Myocyte (in vitro differentiated cells): ENCODE measurements around the gene GDAP1L1. TPM values are rescaled to one million over a fixed set of nuclear protein-coding genes. Genes with fewer than 3 reads are reported as not detected.
"Not testable (repeated sequence)": the region's sequence is repeated elsewhere in the genome, so short reads cannot be mapped to it uniquely, and the experiment has no call there.

Source experiments
- DNase-seq: peaks from one replicate; pipeline ENCODE4 v3.0.0-alpha.2; 2012; ENCODE audit warnings: low read depth
- total RNA-seq: library from RNA; depleted of rRNA; stranded (reverse); fragments of >200 nt; gene quantifications from 2 replicates; pipeline ENCODE4 v1.2.3, GENCODE V29; 2014

Gene GDAP1L1
- total RNA-seq, 1 donor from 2014 or later: 0.11 TPM

DNA sequence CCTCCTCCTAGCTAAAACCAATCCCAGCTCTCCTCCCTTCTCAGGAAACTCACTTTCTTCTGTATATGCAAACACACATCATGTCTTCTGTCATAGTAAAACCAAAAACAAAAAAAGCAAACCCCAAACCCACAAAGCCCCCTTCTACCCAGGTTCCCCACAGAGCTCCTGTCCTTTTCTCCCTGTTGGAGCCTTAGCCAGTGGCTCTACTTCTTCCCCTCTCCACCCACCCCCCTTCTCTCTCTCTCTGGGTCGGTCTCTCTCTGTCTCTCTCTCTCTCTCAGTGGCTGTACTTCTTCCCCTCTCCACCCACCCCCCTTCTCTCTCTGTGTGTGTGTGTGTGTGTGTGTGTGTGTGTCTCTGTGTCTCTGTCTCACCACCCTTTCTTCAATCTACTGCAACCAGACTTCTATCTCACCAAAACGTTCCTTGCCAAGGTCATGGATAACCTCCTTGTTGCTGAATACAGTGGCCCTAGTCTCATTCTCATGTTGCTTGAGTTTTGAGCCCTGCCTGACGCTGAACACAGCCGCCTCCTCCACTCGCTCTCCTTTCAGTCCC, 27.9 kb upstream of the GDAP1L1 start:
- no peak for DNase-seq

DNA sequence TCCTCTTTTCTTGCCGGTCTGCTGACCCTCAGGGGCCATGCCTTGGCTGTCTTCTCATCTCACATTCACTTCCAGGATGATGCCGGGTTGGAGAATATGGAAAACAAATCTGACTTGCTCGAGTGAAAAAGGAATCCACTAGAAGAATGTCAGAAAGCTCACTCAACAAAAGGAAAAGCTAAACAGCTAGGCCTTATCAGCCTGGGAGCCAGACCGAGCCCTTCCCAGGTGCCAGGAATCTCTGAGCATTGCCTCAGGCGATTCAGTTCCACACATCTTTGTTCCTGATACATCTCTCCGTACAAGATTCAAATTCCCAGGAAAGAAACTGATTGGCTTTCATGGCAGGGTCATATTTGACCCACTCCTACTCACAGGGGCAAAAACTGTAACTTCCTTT, 27.3 kb upstream of the GDAP1L1 start:
- no peak for DNase-seq

DNA sequence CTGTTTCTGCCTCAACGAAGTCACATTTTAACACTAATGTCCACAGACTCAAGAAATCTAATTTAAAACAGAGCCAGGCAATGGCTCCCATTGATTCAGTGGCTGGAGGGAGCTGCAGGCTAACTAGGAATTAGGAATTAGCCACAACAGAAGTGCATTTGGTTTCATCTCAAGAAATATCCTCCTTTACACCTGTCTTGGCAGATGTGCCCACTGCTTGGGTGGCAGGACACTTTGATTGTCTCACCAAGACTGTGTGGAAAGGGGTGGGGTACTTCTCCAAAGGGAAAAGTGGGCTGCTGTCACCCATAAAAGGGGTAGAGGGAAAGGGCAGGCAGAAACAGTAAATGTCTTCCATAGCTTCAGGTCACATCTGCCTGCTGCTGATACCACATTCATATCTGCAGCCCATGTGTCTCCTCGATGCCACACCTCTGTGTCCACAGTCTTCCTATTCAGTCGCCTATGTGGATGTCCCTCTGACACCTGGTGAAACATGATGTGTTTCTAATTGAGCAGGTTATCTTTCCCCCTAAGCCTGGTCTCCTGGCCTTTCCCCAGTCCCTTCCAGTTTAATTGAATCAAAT, 25.6 kb upstream of the GDAP1L1 start:
- no peak for DNase-seq

DNA sequence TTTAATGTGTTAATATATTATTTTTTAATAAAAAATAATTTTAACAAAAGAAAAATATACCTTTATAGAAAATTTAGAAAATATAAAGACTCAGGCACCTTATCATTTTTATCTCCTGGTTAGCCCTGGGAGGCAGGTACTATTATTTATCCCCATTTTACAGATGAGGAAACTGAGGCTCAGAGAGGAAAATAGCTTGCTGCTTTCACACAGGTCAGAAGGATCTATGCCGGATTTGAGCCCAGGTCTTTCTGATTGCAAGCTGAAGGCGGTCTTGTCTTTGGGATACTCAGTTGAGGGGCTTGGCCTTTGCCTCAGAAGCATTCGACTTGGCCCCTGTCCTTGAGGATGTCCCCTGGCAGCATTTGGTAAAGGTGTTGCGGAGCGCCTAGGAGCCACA, 25.1 kb upstream of the GDAP1L1 start:
- no peak for DNase-seq

DNA sequence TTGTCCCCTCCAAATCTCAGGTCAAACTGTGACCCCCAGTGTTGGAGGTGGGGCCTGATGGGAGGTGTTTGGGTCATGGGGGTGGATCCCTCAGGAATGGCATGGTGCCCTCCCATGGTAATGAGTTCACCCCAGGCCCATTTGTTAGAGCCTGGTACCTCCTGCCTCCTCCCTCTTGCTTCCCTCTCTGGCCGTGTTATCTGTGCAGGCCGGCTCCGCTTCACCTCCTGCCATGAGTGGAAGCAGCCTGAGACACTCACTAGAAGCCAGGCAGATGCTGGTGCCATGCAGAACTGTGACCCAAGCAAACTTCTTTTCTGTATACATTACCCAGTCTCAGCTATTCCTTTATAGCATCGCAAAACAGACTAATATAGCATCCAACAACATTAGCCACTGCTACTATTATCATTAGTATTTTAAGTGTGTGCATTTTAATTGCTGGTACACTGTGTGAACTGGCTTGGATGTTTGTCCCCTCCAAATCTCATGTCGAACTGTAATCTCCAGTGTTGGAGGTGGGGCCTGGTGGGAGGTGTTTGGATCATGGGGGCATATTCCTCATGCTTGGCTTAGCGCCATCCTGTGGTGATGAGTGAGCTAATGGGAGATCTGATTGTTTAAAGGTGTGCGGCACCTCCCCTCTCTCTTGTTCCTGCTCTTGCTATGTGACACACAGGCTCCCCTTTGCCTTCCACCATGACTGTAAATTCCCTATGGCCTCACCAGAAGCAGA, 24.3 kb upstream of the GDAP1L1 start:
- no peak for DNase-seq

DNA sequence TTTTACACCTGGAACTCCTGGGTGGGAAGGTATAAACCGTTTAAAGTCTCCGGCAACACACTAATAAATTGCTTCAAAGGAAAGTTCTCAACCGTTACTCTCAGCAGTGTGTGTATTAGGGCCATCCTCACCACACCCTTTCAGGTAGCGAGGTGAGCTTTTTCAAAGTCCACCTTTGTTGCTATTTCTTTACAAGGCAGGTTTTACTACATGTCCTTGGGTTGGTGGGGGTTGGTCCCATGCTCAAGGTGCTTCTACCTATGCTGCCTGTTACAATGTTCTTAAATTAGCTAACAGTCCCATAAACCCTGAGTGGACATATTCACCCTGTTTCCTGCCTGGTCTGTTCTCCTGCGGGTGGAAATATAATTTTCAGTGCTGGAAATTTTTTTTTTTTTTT, 23.4 kb upstream of the GDAP1L1 start:
- no peak for DNase-seq

DNA sequence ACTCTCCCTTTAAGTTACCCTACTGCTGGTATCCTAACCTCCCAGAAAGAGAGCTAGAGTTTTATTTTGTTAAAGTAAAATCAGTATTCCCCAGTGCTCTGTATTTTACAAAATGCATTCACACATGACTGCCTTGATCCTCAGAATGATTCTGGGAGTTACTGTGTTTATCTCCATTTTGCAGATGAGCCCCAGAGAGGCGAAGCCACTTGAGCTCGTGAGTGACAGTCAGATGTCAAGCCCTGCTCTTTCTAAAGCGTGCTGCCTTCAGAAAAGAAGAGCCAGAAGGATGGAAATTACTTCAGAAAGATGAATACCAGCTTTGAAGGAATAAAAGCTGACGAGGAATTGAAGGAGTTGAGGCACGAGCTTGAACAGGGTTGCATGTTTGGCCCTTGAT, 22.5 kb upstream of the GDAP1L1 start:
- no peak for DNase-seq

DNA sequence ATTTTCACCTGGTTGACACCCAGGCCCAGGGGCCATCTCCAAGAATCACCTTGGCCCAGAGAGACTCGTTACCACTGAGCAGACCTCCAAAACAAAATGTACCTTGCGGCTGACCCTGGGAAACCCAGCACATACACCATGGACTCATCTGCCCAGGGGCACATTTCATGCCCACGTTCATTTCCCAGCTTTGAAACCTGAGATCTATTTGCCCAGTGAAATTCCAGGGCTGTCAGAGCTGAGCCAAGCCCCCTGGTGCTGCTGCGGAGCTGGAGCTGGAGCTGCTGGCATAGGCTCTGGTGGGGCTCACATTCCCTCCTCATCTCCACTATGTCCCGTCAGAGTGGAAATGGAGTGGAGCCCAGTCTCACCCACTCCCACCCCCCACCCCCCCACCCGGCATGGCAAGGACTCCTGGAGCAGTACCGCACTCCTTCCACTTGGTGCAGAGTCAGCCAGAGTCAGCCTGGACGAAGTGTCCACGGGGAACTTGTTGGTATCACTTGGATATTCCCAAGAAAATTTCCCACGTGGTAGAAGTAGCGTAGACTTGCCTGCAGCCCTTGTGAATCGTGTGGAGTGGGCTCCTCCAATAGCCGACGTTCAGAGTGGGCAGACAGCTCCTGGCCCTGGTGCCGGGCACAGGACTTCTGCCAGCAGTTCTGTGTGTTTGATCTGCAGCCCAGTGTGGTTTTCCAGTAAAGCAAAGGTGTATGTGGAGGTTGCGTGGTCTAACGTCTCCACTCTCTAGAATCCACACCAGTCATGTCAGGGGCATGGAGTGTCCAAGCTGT, 18.4 kb upstream of the GDAP1L1 start:
- no peak for DNase-seq

DNA sequence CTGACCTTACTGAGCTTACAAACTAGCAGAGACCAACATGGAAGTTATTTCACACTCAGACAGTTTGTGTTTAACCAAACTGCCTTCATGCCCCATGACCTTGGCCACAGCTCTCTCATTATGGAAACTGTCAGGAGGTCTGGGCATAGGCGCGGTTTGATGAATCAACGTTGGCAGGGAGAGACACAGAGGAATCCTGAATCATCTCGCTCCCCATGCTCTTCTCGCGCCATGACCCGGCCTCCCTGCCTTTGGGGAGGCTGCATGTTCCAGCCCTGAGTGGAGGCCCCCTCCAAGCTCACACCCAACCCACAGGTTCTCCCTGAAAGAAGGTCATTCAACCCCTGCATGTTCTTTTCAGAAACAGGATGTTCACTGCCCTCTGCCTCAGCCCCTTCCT, 15.9 kb upstream of the GDAP1L1 start:
- peak; percentile 66 for DNase-seq

DNA sequence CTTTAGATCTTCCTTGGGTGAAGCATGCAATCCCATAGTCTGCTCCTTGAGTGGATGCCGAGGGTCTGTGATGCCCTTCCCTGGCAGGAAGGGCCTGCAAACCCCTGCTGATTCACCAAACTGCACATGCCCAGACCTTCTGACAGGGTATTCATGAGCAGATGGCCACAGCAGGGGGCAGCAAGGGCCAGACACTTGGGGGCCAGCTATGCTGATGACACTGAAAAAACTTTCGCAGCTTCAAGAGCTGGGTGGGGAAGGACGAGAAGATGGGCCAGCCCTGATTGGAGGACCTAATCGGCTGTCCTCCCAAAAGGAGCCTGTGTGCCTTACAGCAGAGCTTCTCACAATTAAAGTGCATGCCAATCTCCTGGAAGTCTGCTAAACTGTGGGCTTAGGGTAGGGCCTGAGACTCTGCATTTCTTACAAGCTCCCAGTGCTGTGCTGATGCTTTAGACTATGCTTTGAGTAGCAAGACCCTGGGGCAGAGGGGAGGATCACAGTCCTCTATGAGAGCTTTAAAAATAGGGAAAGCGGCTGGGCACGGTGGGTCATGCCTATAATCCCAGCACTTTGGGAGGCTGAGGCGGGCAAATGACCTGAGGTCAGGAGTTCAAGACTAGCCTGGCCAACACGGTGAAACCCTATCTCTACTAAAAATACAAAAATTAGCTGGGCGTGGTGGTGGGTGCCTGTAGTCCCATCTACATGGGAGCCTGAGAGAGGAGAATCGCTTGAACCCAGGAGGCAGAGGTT, 15.2 kb upstream of the GDAP1L1 start:
- no peak for DNase-seq

DNA sequence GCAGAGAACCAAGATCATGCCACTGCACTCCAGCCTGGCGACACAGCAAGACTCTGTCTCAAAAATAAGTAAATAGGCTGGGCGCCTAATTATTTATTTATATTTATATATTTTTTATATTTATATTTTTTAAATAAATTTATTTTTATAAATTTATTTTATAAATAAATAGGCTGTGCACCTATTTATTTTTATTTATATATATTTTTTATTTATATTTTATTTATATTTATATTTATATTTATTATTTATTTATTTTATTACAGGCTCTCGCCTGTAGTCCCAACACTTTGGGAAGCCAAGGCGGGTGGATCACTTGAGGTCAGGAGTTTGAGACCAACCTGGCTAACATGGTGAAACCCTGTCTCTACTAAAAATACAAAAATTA, 14.6 kb upstream of the GDAP1L1 start:
- DNase-seq: not testable (repeated sequence)

DNA sequence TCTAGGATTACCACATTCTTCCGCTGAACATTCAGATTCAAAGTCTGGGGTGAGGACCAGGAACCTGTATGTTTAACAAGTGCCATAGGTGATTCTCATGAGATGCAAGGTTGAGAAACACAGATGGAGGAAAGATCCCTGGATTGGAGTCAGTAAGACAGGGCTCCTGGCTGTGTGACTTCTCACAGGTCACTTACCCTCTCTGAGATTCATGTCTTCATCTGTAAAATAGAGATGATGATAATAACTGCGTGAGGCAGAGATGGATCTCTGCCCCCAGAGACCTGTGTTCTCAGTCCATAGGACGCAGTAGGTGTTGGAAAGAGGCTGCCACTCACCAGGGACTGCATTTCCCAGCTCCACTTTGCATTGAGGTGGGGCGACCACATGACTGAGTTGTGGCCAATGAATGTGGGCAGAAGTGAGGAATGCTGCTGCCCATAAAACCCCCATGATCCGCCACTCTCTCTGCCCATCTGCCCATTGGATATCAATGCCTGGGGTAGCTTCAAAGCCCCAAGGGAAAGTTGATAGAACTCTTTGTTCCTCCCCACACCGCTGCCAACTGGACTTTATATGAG, 13.6 kb upstream of the GDAP1L1 start:
- DNase-seq: no peak

DNA sequence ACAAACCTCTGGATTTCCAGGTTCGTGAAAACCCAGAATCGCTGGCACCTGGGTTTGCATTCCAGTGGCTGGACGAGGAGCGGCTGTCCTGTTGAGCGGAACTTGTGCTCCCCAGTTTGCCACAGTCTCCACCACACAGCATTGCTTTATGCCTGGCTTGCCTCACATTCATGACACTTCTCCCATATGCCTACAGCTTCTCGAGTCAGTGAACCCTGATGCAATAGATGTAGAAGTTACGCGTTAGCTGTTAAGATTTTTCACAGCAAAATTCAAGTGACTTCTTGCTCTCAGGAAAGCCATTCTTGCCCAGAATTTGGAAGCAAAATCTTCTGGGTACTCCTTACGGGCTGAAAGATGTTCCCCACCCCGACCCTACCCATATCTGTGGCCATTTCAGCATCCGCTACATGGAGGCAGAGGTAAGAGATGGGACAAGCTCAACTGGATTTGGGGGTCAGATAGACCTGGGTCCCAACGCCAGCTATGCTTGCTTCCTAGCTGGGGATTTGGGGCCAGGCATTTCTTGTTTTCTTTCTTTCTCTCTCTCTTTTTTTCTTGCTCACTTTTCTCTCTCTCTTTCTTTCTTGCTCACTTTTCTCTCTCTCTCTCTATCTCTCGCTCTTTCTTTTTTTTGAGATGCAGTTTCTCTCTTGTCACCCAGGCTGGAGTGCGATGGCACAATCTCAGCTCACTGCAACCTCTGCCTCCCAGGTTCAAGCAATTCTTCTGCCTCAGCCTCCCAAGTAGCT, 12.4 kb upstream of the GDAP1L1 start:
- no peak for DNase-seq

DNA sequence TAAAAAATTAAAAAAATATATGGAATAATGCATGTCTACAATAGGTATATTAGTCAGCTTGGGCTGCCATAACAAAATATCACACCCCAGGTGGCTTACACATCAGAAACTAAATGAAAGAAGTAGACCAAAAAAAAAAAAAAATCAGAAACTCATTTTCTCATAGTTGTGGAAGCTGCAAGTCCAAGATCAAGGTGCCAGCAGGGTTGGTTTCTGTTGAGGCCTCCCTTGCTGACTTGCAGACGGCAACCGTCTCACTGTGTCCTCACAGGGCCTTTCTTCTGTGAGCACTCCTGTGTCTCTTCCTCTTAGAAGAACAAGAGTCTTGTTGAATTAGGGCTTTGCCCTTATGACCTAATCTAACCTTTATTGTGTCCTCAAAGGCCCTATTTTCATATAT, 11.4 kb upstream of the GDAP1L1 start:
- no peak for DNase-seq

DNA sequence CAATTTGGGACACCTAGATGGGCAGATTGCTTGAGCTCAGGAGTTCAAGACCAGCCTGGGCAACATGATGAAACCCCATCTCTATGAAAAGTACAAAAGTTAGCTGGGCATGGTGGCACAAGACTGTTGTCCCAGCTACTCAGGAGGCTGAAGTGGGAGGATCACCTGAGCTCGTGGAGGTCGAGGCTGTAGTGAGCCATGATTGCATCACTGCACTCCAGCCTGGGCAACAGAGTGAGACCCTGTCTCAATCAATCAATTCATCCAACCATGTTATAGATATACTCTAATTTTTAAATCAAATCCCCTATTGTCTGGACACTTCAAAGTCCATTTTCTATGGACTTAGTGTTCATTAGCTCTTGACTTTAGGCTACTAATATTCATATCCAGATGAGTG, 10.3 kb upstream of the GDAP1L1 start:
- DNase-seq: not testable (repeated sequence)

DNA sequence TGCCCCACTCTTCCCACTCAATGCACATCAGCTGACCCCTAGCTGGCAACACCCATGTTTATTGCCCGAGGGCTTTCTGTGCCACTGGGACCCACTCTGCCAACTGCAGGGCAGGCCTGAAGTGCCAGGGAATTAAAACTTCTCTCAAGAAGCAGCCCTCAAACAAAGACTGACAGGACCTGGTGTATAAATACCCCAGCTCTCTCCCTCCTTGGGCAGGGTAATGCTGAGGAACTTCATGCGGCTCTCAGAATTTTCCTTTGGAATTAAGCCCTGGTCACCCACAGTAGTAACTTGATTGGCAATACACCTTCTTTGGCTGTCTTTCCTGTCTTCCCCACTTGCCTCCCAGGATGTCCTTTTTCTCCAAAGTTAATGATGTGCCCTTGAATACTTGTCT, 5.3 kb upstream of the GDAP1L1 start:
- DNase-seq: no peak

DNA sequence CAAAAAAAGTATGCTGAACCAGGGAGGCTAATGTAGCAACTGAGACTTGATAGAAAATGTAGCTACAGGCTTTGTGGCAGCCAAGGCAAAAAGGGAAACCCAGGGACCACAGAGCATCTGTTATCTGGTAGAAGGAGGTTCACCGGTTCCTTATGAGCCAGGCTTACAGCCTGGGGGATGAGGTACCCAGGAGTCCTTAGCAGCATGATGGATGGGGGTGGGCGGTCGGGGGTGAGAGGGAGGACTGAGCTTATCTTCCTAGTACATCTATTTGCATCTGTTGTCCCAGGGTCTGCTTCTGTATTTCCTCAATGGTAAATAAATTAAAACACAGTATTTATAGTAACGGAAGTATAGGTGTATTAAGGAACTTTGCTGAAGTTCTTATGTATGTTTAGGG, 1.1 kb upstream of the GDAP1L1 start:
- no peak for DNase-seq

DNA sequence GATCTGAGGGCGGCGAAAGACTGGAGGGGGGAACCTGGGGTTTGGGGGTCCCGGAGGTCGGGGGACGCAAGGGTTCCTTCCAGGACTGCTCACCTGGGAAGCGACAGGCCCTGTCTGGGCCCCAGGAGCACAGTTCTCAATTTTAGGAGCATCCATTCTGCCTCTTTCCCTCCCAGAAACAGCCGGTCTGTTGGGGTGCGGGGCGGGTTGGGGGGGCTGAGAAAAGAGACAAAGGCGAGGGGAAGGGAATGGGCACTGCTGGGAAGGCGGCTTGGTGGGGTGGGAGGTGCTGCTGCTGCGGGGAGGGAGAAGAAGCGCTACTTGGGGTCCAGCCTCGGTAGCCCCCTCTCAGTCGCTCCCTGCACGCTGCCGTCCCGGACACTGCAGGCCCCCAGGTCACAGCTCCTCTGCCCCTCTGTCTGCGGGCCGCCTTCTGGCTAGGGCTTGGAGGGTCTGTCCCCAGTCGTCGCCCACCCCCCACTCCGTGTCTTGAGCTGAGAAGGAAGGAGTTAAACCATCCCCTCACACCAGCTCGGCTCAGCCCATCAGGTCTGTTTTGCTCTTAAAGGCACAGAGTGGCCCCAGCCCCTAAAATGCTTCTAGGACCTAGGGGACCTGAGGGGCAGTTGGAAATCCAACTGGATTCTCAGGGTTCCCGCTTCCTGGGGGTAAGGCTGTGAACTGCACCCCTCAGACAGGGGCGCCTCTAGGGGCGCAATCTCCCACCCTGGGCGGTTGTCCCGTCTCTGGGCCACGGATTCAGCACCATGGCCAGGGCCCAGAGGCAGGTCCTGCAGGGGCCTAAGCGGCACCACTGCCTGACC, 690 bp downstream of the GDAP1L1 start:
- peak; percentile 53 for DNase-seq

DNA sequence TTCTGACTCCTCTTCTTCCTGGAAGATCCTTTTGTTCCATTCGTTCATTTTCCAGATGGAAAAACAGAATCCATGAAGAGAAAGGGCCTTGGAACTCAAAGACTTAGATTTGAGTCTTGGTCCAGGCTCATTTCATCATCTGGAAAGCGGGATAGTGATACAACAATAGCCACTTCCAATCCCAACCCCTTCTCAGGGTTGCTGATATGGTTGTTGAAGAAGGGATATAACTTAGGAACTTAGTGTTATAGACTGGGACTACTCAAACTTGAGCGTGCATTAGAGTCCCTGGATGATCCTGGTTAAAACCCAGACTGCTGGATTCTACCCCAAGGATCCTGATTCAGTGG, 1.3 kb downstream of the GDAP1L1 start:
- no peak for DNase-seq

DNA sequence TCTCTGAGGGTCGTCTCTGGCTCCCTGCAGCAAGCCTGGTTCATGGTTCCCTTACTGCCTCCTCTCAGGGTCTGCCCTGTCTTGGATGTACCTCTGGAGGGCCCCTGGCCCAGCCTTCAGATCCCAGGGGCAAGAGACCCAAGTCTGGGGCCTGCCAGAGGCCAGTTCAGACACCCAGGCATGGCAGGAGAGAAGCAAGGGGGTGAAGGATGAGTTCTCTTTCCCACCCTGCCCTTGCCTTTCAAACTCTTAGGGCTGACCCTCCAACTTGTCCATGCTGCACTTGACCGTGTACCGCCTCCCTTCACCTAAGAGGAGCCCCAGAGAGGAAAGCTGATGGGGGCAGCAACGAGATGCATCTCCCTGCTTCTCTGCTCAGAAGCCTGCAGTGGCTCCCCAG, 4.2 kb downstream of the GDAP1L1 start:
- no peak for DNase-seq
